Measurements from ENCODE around the gene GALNT14. TPM values are rescaled to one million over a fixed set of nuclear protein-coding genes. Genes with fewer than 3 reads are reported as not detected.

The GALNT14 gene
- total and polyA plus RNA-seq, 9 of the 15 experiments (the other 6 are each of a cell fraction or from before 2014, with no cell fraction given) = 0.11 TPM; not detected in 8

DNA sequence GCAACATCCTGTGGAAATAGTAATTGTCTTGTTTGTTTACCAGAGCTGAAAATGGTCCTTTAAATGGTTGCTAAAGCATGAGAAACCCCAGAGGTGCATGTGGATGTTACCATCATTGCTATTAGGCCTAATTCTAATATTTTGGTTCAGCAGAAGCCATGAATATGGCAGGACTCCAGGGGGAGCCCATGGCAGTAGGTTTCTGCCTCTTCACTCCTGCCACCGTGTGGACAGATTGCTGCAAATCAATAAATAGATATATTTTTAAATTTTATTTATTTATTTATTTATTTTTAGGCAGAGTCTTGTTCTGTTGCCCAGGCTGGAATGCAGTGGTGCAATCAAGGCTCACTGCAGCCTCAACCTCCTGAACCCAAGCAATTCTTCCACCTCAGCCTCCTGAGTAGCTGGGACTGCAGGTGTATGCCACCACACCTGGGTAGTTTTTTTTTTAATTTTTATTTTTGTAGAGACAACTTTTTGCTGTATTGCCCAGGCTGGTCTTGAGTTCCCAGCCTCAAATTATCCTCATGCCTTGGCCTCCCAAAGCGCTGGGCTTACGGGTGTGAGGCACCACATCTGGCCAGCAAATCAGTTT is 276.1 kb downstream of the GALNT14 start (continued):
- peak; percentile 95 for TF ChIP-seq ARID3A (IDR thresholded peaks at IDR 0.05; ENCODE audit: borderline replicate concordance, low read depth, low read length)
- TF ChIP-seq NR1H2 (CRISPR knock-in tag; IDR thresholded peaks at IDR 0.05) = no peak

DNA sequence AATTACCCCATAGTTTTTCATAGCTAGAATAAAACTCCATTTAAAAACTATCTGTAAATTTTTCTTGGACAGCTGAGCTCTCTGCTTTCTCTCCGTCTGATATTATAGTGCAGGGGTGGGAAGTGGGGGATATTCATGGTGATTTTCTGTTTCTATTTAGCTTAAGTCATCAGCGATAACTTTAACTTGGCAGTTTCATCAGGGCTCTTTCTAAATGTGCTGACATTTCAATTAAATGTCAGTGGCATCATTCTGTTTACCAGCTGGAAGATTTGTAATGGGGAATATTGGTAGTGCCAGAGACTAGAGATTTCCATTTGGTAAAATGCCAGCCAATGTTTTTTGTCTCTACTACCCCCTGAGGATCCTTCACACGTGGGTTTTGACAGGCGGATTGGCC is 277.5 kb downstream of the GALNT14 start:
- no peak for DNase-seq (ENCODE audit: extremely low read depth in 1 of 4, low spot score in 3 of 4)
- no peak overlapping the region for H3K4me2 ChIP-seq (ENCODE audit: insufficient read depth, low read length)
- no peaks in the 10 kb centered on the region for H3K4me1 ChIP-seq (replicated peaks in 1 of 2; ENCODE audit: control insufficient read depth in 2 of 2, insufficient read depth in 2 of 2, low read length in 2 of 2)
- no peak overlapping the region for H2AFZ ChIP-seq (ENCODE audit: low read depth, low read length)
- CTCF ChIA-PET (ENCODE audit: low intra/inter-chr PET ratio) = no interaction called here
- H3K79me2 ChIP-seq (ENCODE audit: control insufficient read depth, insufficient read depth, low read length) = no peaks in the 10 kb centered on the region
- H3K27me3 ChIP-seq (ENCODE audit: control insufficient read depth in 2 of 2, insufficient read depth in 2 of 2, low read length in 2 of 2) = peaks cover 2 to 5% of the 10 kb centered on the region in 2 experiments; a peak in 3 of 5 replicates
- H3K4me3 ChIP-seq = no peak overlapping the region
- no peaks in the 10 kb centered on the region for H3K36me3 ChIP-seq (ENCODE audit: control insufficient read depth, insufficient read depth, low read length)
- ATAC-seq = no peak
- H3K9me3 ChIP-seq (replicated peaks; ENCODE audit: control insufficient read depth, insufficient read depth, low read depth, low read length) = no peaks in the 10 kb centered on the region
- H4K20me1 ChIP-seq (replicated peaks; ENCODE audit: control insufficient read depth, insufficient read depth, low read length) = no peaks in the 10 kb centered on the region
- H3K9ac ChIP-seq (ENCODE audit: insufficient read depth in 1 of 2, low read depth in 2 of 2, low read length in 2 of 2) = no peak overlapping the region
- POLR2A ChIA-PET = interaction anchor here (0.8 kb wide), 1 partner anchor 43 kb away, joined by 3 read pairs; no protein-coding TSS in a partner anchor
- FAIRE-seq = no peak
- intact Hi-C loops (cut with micrococcal nuclease) = loop anchor here (10.0 kb wide), 1 partner anchor 474 kb away; no protein-coding TSS in a partner anchor
- 0% methylated on average over 4 of the region's 4 CpGs for WGBS (ENCODE audit: insufficient coverage, low coverage, missing lambda C conversion rate)
- H3K27ac ChIP-seq (ENCODE audit: extremely low read depth, low read depth, low read length) = no peak overlapping the region
- BruUV-seq (replicated peaks) = no TSS peak
- no peaks in the 10 kb centered on the region for H3K9me1 ChIP-seq (ENCODE audit: control insufficient read depth, insufficient read depth, low read length)
- in situ Hi-C loops (cut with MboI) = no loop called here
- TF ChIP-seq MAFF (IDR thresholded peaks at IDR 0.05; ENCODE audit: low read length) = peak; percentile 27; the same call in 1 of the 2 replicates
- TF ChIP-seq ZNF696 (CRISPR knock-in tag; conservative IDR thresholded peaks at IDR 0.05) = no peak
- peak; percentile 52 for TF ChIP-seq ZNF316 (IDR thresholded peaks at IDR 0.05)
- peak; percentile 10; the same call in 1 of the 2 replicates for TF ChIP-seq C11orf30 (IDR thresholded peaks at IDR 0.05; ENCODE audit: low read depth)
- TF ChIP-seq, protein P1, sequence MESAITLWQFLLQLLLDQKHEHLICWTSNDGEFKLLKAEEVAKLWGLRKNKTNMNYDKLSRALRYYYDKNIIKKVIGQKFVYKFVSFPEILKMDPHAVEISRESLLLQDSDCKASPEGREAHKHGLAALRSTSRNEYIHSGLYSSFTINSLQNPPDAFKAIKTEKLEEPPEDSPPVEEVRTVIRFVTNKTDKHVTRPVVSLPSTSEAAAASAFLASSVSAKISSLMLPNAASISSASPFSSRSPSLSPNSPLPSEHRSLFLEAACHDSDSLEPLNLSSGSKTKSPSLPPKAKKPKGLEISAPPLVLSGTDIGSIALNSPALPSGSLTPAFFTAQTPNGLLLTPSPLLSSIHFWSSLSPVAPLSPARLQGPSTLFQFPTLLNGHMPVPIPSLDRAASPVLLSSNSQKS (CRISPR knock-in tag; IDR thresholded peaks at IDR 0.05) = no peak
- 0 out of 2 replicates have a peak, but pooled peaks have one; percentile 17 for TF ChIP-seq MAFG (tag; conservative IDR thresholded peaks at IDR 0.05)

Other genes with a start within 250 kb of the GALNT14 start
- not detected in 2 replicates for gene CAPN14, start 79.1 kb upstream of the GALNT14 start, total RNA-seq (2014; rRNA removed)
- not detected in 2 replicates for gene CAPN14, start 79.1 kb upstream of the GALNT14 start, total RNA-seq (2014; rRNA removed; fragmentation: Illumina TruSeq; extraction: Trizol)
- not detected in 2 replicates for gene CAPN14, start 79.1 kb upstream of the GALNT14 start, total RNA-seq (2015; rRNA removed; fragmentation: Illumina TruSeq; extraction: Trizol)
- gene CAPN14, start 79.1 kb upstream of the GALNT14 start, total RNA-seq (2021) = not detected in 2 replicates
- not detected in 2 replicates for gene CAPN14, start 79.1 kb upstream of the GALNT14 start, polyA plus RNA-seq (2011; rRNA removed)
- gene CAPN14, start 79.1 kb upstream of the GALNT14 start, polyA plus RNA-seq (2014; fragmentation: Illumina TruSeq; extraction: Trizol) = not detected in 2 replicates
- not detected for gene CAPN14, start 79.1 kb upstream of the GALNT14 start, polyA plus RNA-seq (2014; fragmentation: Nextera tagmentation; extraction: Ambion mirVana)
- gene CAPN14, start 79.1 kb upstream of the GALNT14 start, polyA plus RNA-seq (2014; rRNA removed) = not detected in 2 replicates
- gene EHD3, start 95.7 kb upstream of the GALNT14 start, total RNA-seq (2014; rRNA removed) = under 0.01 and 0.04 TPM in 2 replicates
- gene EHD3, start 95.7 kb upstream of the GALNT14 start, total RNA-seq (2014; rRNA removed; fragmentation: Illumina TruSeq; extraction: Trizol) = 0.04 TPM in 1 of 2 replicates, not detected in the other
- gene EHD3, start 95.7 kb upstream of the GALNT14 start, total RNA-seq (2015; rRNA removed; fragmentation: Illumina TruSeq; extraction: Trizol) = 0.04 TPM in 1 of 2 replicates, not detected in the other
- 0.11 TPM in 1 of 2 replicates, not detected in the other for gene EHD3, start 95.7 kb upstream of the GALNT14 start, total RNA-seq (2021)
- 0.01 and 0.04 TPM in 2 replicates for gene EHD3, start 95.7 kb upstream of the GALNT14 start, polyA plus RNA-seq (2011; rRNA removed)
- 0.01 TPM in 1 of 2 replicates, not detected in the other for gene EHD3, start 95.7 kb upstream of the GALNT14 start, polyA plus RNA-seq (2014; fragmentation: Illumina TruSeq; extraction: Trizol)
- not detected for gene EHD3, start 95.7 kb upstream of the GALNT14 start, polyA plus RNA-seq (2014; fragmentation: Nextera tagmentation; extraction: Ambion mirVana)
- gene EHD3, start 95.7 kb upstream of the GALNT14 start, polyA plus RNA-seq (2014; rRNA removed) = 0.03 TPM in 1 of 2 replicates, not detected in the other